Measurements from ENCODE around the gene MFSD12.

Gene MFSD12

DNA sequence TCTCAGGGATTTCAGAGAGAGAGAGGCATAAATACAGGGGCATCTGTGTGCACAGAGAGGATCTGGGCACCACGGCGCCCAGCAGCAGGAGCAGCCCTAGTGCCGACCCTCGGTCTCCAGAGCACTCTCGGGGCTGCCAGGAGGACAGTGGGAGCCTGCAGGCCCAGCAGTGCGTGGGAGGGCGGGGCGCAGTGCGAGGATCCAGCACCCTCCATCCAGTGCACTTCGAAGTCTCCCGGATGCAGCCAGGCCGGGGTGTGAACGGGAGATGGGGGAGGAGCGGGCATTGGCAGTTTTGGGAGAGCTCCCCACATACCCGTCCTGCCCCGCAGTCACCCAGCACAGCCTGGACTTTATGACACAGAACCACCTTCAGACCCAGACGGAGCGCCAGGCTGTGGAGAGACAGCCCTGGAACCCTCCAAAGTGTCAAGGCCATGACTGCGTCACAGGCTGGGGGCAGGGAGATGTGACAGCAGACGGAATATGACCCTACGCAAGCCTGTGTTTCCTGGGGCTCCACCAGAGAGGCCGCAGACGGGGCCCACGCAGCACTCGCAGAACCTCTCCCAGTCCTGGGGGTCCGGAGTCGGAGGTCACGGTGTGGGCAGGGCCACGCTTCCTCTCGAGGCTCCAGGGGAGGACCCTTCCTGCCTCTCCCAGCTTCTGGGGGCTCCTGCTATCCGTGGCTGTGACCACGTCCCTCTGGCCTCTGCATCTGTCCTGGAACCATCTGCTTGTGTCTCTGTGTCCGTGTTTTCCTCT is 33.1 kb downstream of the MFSD12 start:
- H3K4me1 ChIP-seq (ENCODE audit: control insufficient read depth in 1 of 2, insufficient read depth in 2 of 2, low read length in 2 of 2): peaks cover 17 to 18% of the 10 kb centered on the region in 2 donors
- peaks cover 33 to 65% of the 10 kb centered on the region in 2 donors for H3K36me3 ChIP-seq (ENCODE audit: control insufficient read depth in 1 of 2, insufficient read depth in 2 of 2, low read length in 2 of 2)
- no peaks in the 10 kb centered on the region for H3K27me3 ChIP-seq (ENCODE audit: control insufficient read depth in 1 of 2, insufficient read depth in 2 of 2, low read length in 2 of 2)
- H3K27ac ChIP-seq (ENCODE audit: low read depth, low read length): no peak overlapping the region
- no peaks in the 10 kb centered on the region for H3K9me3 ChIP-seq (ENCODE audit: control insufficient read depth in 1 of 2, low read length in 2 of 2)
- H3K9ac ChIP-seq (ENCODE audit: low read depth in 1 of 2, low read length in 2 of 2): no peak overlapping the region
- no peak overlapping the region for H3K4me3 ChIP-seq (ENCODE audit: low read depth in 1 of 2, low read length in 2 of 2)

DNA sequence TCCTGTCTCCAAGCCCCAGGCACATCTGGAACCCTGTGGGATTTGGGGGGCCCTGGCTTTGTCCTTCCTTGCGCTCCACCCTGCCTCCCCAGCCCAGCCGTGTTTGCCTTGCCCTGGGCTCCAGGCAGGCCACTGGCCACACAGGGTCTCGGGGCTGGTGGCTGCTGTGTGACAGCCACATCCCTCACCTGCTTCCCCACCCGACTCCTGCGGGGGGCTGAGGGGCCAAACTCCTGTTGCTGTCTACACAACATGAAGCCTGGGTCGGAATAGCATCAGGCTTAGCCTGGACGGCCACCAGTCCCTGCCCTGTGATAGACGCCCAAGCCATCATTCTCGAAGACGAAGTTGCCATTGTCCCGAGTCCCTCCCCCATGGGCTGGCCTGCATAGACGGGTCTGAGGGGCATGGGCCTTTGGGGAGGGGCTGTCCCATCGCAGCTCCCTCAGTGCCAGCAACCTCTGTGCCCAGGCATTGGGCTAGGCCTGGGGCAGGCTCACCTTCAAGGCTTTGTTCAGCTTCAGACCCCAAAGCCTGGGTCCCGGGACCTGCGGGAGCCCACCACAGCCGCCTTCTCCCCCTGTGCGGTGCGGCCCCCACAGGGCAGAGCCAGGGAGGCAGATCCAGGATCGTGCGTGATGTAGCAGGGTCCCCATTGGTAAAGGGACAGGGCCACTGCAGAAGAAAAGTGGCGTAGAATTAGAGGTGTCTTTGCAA is 33.9 kb downstream of the MFSD12 start:
- Histone ChIP-seq H3K9me3 (ENCODE audit: control insufficient read depth in 1 of 2, low read length in 2 of 2) (no peaks in the 10 kb centered on the region), H3K9ac (ENCODE audit: low read depth in 1 of 2, low read length in 2 of 2) (no peak overlapping the region), H3K27ac (ENCODE audit: low read depth, low read length) (no peak overlapping the region), H3K4me1 (ENCODE audit: control insufficient read depth in 1 of 2, insufficient read depth in 2 of 2, low read length in 2 of 2) (peaks cover 17 to 18% of the 10 kb centered on the region in 2 donors), H3K4me3 (ENCODE audit: low read depth in 1 of 2, low read length in 2 of 2) (no peak overlapping the region), H3K27me3 (ENCODE audit: control insufficient read depth in 1 of 2, insufficient read depth in 2 of 2, low read length in 2 of 2) (no peaks in the 10 kb centered on the region), H3K36me3 (ENCODE audit: control insufficient read depth in 1 of 2, insufficient read depth in 2 of 2, low read length in 2 of 2) (peaks cover 33 to 68% of the 10 kb centered on the region in 2 donors)

DNA sequence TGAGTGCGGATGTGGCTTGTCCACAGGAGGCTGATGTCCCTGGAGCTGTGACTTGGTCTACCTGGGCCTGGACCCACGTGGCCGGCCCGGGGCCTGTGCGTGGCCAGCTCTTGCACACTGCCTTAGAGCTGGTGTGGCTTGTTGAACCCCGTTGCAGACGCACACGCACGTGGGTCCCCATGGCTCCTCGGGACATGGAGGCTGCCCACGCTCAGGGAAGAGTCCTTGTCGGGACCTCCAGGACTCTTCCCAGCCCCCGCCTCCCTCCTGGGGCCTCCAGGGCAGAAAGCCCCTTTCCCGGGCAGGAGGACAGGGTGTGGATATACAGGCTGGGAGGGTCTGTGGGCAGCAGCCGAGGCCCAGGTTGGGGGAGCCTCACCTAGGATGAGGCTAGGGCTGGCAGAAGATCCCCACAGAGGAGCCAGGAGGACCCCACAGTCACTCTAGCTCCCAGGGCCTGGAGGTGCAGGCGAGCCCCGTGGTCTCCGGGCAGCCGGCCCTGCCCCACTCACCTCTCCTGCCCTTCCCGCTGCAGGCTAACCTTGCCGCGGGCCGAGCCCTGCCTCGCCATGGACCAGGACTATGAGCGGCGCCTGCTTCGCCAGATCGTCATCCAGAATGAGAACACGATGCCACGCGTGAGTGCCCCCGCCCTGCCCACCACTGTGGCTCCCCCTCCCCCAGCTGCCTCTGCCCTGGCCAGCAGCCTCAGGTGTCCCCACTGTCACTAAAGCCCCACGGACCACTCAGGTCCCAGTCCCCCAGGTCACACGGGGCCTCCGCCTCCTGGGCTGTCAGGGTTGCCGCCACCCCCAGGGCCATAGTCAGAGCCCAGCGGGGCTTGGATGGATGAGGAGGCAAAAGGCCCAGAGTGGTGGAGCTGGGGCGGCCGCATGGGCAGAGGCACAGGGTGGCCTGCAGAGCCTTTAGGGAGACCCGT is 34.7 kb downstream of the MFSD12 start:
- Histone ChIP-seq H3K36me3 (ENCODE audit: control insufficient read depth in 1 of 2, insufficient read depth in 2 of 2, low read length in 2 of 2) (peaks cover 30 to 59% of the 10 kb centered on the region in 2 donors), H3K4me3 (ENCODE audit: low read depth in 1 of 2, low read length in 2 of 2) (no peak overlapping the region), H3K4me1 (ENCODE audit: control insufficient read depth in 1 of 2, insufficient read depth in 2 of 2, low read length in 2 of 2) (peaks cover 17 to 18% of the 10 kb centered on the region in 2 donors), H3K9me3 (ENCODE audit: control insufficient read depth in 1 of 2, low read length in 2 of 2) (no peaks in the 10 kb centered on the region), H3K27me3 (ENCODE audit: control insufficient read depth in 1 of 2, insufficient read depth in 2 of 2, low read length in 2 of 2) (no peaks in the 10 kb centered on the region), H3K27ac (ENCODE audit: low read depth, low read length) (no peak overlapping the region), H3K9ac (ENCODE audit: low read depth in 1 of 2, low read length in 2 of 2) (no peak overlapping the region)

DNA sequence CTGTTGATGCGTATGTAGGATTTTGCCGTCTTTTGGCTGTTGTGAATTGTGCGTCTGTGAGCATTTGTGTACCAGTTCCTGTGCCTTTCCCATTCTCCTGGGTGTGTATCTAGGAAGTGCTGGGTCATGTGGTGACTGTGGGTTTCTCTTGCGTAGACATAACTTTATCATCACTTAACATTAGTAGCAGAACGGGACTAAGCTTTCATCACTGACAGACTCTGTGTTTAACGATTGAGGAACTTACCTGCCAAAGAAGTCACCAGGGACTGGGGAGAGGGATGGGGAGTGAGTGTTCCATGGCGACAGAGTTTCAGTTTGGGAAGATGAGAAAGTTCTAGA is 36.3 kb downstream of the MFSD12 start:
- H3K27ac ChIP-seq (ENCODE audit: low read depth, low read length): no peak overlapping the region

DNA sequence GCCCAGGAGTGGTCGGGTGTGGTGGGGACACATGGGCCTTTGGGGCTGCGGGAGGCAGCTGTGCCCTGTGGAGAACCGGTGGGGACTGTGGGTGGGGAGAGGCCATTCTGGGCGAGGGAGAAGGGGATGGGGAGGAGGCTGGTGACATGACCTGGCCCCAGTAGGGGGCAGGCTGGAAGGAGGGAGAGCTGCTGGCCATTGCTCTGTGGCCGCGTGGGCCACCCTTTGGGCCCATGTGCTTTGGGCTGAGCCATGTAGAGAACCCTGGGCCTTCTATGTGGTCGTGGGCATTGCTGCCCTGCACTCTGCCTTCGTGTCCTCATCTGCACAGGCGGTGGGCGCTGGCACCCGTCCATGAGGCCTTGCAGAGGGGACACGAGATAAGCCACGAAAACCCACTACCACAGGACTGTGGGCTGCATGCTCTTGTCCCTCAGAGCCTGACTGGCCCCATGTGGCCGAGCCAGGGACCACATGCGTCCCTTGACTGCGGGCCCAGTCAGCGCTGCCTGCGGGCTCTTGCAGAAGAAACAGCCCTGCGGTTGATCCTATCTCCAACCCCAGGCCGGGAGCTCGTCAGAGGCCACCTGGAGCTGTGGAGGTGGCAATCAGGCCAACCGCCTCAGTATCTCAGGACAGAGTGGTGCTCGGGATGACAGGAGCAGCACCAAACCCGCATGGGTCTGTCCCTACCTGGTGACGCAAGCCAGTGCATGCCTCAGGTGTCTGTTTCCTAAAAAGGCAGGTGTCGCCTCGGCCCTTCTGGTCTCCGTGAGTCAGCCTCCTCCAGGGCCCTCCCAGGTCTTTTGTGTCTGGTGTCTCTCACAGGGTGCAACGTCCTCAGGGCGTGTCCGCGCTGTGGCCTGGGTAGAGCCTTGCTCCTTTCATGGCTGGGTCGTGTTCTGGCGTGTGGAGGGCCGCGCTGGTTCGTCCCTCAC is 37.0 kb downstream of the MFSD12 start:
- Histone ChIP-seq H3K27me3 (ENCODE audit: control insufficient read depth in 1 of 2, insufficient read depth in 2 of 2, low read length in 2 of 2) (no peaks in the 10 kb centered on the region), H3K27ac (ENCODE audit: low read depth, low read length) (peak overlapping the region; percentile 13), H3K9me3 (ENCODE audit: control insufficient read depth in 1 of 2, low read length in 2 of 2) (no peaks in the 10 kb centered on the region), H3K4me3 (ENCODE audit: low read depth in 1 of 2, low read length in 2 of 2) (peak overlapping the region in 1 of 2 donors; percentile 10), H3K4me1 (ENCODE audit: control insufficient read depth in 1 of 2, insufficient read depth in 2 of 2, low read length in 2 of 2) (peaks cover 24% of the 10 kb centered on the region in 2 donors), H3K9ac (ENCODE audit: low read depth in 1 of 2, low read length in 2 of 2) (peak overlapping the region; percentile 22 to 61), H3K36me3 (ENCODE audit: control insufficient read depth in 1 of 2, insufficient read depth in 2 of 2, low read length in 2 of 2) (peaks cover 20 to 39% of the 10 kb centered on the region in 2 donors)

More for the DNA sequence above, 36.3 kb downstream of the MFSD12 start:
- peak overlapping the region in 1 of 2 donors; percentile 10 for H3K4me3 ChIP-seq (ENCODE audit: low read depth in 1 of 2, low read length in 2 of 2)
- peak overlapping the region in 1 of 2 donors; percentile 61 for H3K9ac ChIP-seq (ENCODE audit: low read depth in 1 of 2, low read length in 2 of 2)
- H3K27me3 ChIP-seq (ENCODE audit: control insufficient read depth in 1 of 2, insufficient read depth in 2 of 2, low read length in 2 of 2): no peaks in the 10 kb centered on the region
- no peaks in the 10 kb centered on the region for H3K9me3 ChIP-seq (ENCODE audit: control insufficient read depth in 1 of 2, low read length in 2 of 2)
- peaks cover 20 to 44% of the 10 kb centered on the region in 2 donors for H3K36me3 ChIP-seq (ENCODE audit: control insufficient read depth in 1 of 2, insufficient read depth in 2 of 2, low read length in 2 of 2)
- H3K4me1 ChIP-seq (ENCODE audit: control insufficient read depth in 1 of 2, insufficient read depth in 2 of 2, low read length in 2 of 2): peaks cover 24% of the 10 kb centered on the region in 2 donors

DNA sequence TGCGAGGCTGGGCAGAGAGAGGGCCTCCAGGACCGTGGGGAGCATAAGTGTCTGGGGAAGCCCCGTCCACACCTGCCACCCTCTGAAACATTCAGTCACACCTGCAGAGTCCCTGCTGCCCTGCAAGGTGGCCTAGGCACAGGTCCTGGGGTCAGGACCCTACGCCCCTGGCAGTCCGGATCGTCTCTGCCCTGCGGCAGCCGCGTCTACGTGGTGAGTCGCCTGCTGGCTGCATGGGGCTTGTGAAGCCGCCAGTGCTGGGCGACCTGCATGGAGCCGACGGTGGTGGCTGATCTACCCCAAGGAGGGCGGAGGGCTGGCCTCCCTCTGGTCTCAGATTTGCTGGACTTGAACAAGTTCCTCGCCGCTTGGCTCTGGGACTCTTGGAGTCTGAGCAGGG is 38.3 kb downstream of the MFSD12 start:
- Histone ChIP-seq H3K27me3 (ENCODE audit: control insufficient read depth in 1 of 2, insufficient read depth in 2 of 2, low read length in 2 of 2) (no peaks in the 10 kb centered on the region), H3K27ac (ENCODE audit: low read depth, low read length) (no peak overlapping the region), H3K36me3 (ENCODE audit: control insufficient read depth in 1 of 2, insufficient read depth in 2 of 2, low read length in 2 of 2) (peaks cover 17 to 29% of the 10 kb centered on the region in 2 donors), H3K9ac (ENCODE audit: low read depth in 1 of 2, low read length in 2 of 2) (no peak overlapping the region), H3K9me3 (ENCODE audit: control insufficient read depth in 1 of 2, low read length in 2 of 2) (no peaks in the 10 kb centered on the region), H3K4me1 (ENCODE audit: control insufficient read depth in 1 of 2, insufficient read depth in 2 of 2, low read length in 2 of 2) (peaks cover 24% of the 10 kb centered on the region in 2 donors), H3K4me3 (ENCODE audit: low read depth in 1 of 2, low read length in 2 of 2) (no peak overlapping the region)

DNA sequence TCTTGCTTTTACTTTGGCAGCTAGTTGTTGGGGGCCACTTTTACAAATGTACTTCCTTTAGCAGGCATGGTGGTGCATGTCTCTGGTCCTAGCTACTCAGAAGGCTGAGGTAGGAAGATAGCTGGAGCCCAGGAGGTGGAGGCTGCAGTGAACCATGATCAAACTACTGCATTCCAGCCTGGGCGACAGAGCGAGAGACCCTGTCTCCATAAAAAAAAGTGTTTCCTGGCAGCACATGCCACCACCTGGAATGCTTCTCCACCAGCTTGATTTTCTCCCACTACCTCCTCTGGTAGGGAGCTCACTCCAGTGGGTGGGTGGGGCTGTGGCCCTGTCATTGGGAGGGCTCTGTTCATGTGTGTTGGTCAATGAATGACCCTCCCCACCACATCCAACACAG is 38.7 kb downstream of the MFSD12 start:
- H3K4me1 ChIP-seq (ENCODE audit: control insufficient read depth in 1 of 2, insufficient read depth in 2 of 2, low read length in 2 of 2): peaks cover 24% of the 10 kb centered on the region in 2 donors
- no peaks in the 10 kb centered on the region for H3K9me3 ChIP-seq (ENCODE audit: control insufficient read depth in 1 of 2, low read length in 2 of 2)
- H3K4me3 ChIP-seq (ENCODE audit: low read depth in 1 of 2, low read length in 2 of 2): no peak overlapping the region
- H3K36me3 ChIP-seq (ENCODE audit: control insufficient read depth in 1 of 2, insufficient read depth in 2 of 2, low read length in 2 of 2): peaks cover 13 to 27% of the 10 kb centered on the region in 2 donors
- H3K9ac ChIP-seq (ENCODE audit: low read depth in 1 of 2, low read length in 2 of 2): no peak overlapping the region
- H3K27ac ChIP-seq (ENCODE audit: low read depth, low read length): no peak overlapping the region
- H3K27me3 ChIP-seq (ENCODE audit: control insufficient read depth in 1 of 2, insufficient read depth in 2 of 2, low read length in 2 of 2): no peaks in the 10 kb centered on the region

DNA sequence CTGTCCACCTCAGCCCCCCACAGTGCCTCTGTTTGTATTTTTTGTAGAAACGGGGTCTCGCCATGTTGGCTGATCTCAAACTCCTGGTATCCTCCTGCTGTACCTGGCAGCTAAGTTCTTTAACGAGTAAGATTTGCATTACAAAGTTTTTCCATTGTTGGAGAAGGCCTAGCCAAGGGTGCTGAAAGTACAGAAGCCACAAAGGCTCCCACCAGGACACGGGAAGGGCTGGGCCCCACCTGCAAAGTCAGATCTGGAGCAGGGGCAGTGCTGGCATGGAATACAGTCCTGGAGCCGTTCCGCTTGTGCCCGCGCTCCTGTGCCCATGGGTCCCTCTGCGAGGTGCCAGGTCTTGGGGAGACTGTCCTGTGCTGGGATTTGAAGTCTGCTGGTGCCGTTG is 39.1 kb downstream of the MFSD12 start:
- H3K4me1 ChIP-seq (ENCODE audit: control insufficient read depth in 1 of 2, insufficient read depth in 2 of 2, low read length in 2 of 2): peaks cover 26% of the 10 kb centered on the region in 2 donors
- H3K27ac ChIP-seq (ENCODE audit: low read depth, low read length): no peak overlapping the region

DNA sequence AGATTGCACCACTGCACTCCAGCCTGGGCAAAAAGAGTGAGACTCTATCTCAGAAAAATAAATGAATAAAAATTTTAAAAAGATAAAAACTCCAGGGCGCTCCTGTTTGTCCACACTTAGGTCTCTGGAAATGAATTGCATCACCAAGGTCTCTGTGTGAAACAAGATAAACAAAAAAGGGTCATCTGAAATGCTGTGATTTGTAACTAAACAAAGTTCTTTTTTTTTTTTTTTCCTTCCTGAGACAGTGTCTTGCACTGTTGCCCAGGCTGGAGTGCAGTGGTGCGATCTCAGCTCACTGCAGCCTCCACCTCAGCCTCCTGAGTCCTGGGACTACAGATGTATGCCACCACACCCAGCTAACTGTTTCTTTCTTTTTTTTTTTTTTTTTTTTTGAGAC is 39.7 kb downstream of the MFSD12 start:
- Histone ChIP-seq H3K27ac (ENCODE audit: low read depth, low read length) (no peak overlapping the region), H3K4me1 (ENCODE audit: control insufficient read depth in 1 of 2, insufficient read depth in 2 of 2, low read length in 2 of 2) (peaks cover 27 to 31% of the 10 kb centered on the region in 2 donors), H3K4me3 (ENCODE audit: low read depth in 1 of 2, low read length in 2 of 2) (no peak overlapping the region), H3K9ac (ENCODE audit: low read depth in 1 of 2, low read length in 2 of 2) (no peak overlapping the region), H3K9me3 (ENCODE audit: control insufficient read depth in 1 of 2, low read length in 2 of 2) (no peaks in the 10 kb centered on the region), H3K27me3 (ENCODE audit: control insufficient read depth in 1 of 2, insufficient read depth in 2 of 2, low read length in 2 of 2) (no peaks in the 10 kb centered on the region), H3K36me3 (ENCODE audit: control insufficient read depth in 1 of 2, insufficient read depth in 2 of 2, low read length in 2 of 2) (peaks cover 13 to 18% of the 10 kb centered on the region in 2 donors)

More for the DNA sequence above, 39.1 kb downstream of the MFSD12 start:
- Histone ChIP-seq H3K9me3 (ENCODE audit: control insufficient read depth in 1 of 2, low read length in 2 of 2) (no peaks in the 10 kb centered on the region), H3K9ac (ENCODE audit: low read depth in 1 of 2, low read length in 2 of 2) (no peak overlapping the region), H3K36me3 (ENCODE audit: control insufficient read depth in 1 of 2, insufficient read depth in 2 of 2, low read length in 2 of 2) (peaks cover 13 to 23% of the 10 kb centered on the region in 2 donors), H3K27me3 (ENCODE audit: control insufficient read depth in 1 of 2, insufficient read depth in 2 of 2, low read length in 2 of 2) (no peaks in the 10 kb centered on the region), H3K4me3 (ENCODE audit: low read depth in 1 of 2, low read length in 2 of 2) (no peak overlapping the region)

Data from duodenal mucosa (tissue), 2 donors.